CD4-positive, alpha-beta T cell treated with Interleukin-2 at 100 ng/mL for 4 hours (primary cell): ENCODE data around the gene UTP4.

Experiments
- DNase-seq: peaks from one replicate; pipeline ENCODE4 v3.0.0-alpha.2; 2020; ENCODE audit warnings: low spot score

UTP4 gene

GRCh38 chr16:69176033-69176800 is 43.8 kb downstream of the UTP4 start:
- DNase-seq = no peak

- DNase-seq = no peak
Measured at GRCh38 chr16:69179328-69180010, 47.0 kb downstream of the UTP4 start.

GRCh38 chr16:69180011-69180338 is 47.5 kb downstream of the UTP4 start:
- no peak for DNase-seq

GRCh38 chr16:69182730-69183416 is 50.4 kb downstream of the UTP4 start:
- no peak for DNase-seq

- peak; percentile 78 for DNase-seq
Measured at GRCh38 chr16:69186642-69187445, 54.4 kb downstream of the UTP4 start, which contains the start of gene SNTB2. TSS of gene SNTB2 (plus strand) at chr16:69187164. CDS start at chr16:69187167, 3 bp downstream.

- DNase-seq = peak; percentile 36
Measured at GRCh38 chr16:69187446-69188235, 55.2 kb downstream of the UTP4 start.

- DNase-seq = no peak
Measured at GRCh38 chr16:69188236-69188549, 55.7 kb downstream of the UTP4 start.

- DNase-seq = no peak
Measured at GRCh38 chr16:69188716-69189115, 56.3 kb downstream of the UTP4 start.

GRCh38 chr16:69190046-69190588 is 57.7 kb downstream of the UTP4 start:
- no peak for DNase-seq

- peak; percentile 6 for DNase-seq
Measured at GRCh38 chr16:69190598-69190997, 58.1 kb downstream of the UTP4 start.

- no peak for DNase-seq
Measured at GRCh38 chr16:69191136-69191535, 58.7 kb downstream of the UTP4 start.

GRCh38 chr16:69193855-69194254 is 61.4 kb downstream of the UTP4 start:
- no peak for DNase-seq

GRCh38 chr16:69194488-69194887 is 62.0 kb downstream of the UTP4 start:
- no peak for DNase-seq

- no peak for DNase-seq
Measured at GRCh38 chr16:69195369-69196029, 63.0 kb downstream of the UTP4 start.

GRCh38 chr16:69197573-69197972 is 65.1 kb downstream of the UTP4 start:
- no peak for DNase-seq

GRCh38 chr16:69199382-69199781 is 66.9 kb downstream of the UTP4 start:
- DNase-seq = no peak

- no peak for DNase-seq
Measured at GRCh38 chr16:69201291-69201690, 68.8 kb downstream of the UTP4 start.

- DNase-seq = no peak
Measured at GRCh38 chr16:69201787-69202186, 69.3 kb downstream of the UTP4 start.

GRCh38 chr16:69204172-69204571 is 71.7 kb downstream of the UTP4 start:
- no peak for DNase-seq

GRCh38 chr16:69209735-69210134 is 77.3 kb downstream of the UTP4 start:
- DNase-seq = no peak

GRCh38 chr16:69217433-69217832 is 85.0 kb downstream of the UTP4 start:
- no peak for DNase-seq
